GM18499 (cell line): Measurements from ENCODE around the gene CAMK2B.

Experiments used
- ATAC-seq: cut with Tn5 transposase; IDR thresholded peaks from one replicate; pipeline ENCODE4 v1.9.1; 2021; ENCODE audit warnings: moderate number of reproducible peaks; ENCODE audit not compliant: insufficient read depth, unreplicated experiment

Gene CAMK2B

DNA sequence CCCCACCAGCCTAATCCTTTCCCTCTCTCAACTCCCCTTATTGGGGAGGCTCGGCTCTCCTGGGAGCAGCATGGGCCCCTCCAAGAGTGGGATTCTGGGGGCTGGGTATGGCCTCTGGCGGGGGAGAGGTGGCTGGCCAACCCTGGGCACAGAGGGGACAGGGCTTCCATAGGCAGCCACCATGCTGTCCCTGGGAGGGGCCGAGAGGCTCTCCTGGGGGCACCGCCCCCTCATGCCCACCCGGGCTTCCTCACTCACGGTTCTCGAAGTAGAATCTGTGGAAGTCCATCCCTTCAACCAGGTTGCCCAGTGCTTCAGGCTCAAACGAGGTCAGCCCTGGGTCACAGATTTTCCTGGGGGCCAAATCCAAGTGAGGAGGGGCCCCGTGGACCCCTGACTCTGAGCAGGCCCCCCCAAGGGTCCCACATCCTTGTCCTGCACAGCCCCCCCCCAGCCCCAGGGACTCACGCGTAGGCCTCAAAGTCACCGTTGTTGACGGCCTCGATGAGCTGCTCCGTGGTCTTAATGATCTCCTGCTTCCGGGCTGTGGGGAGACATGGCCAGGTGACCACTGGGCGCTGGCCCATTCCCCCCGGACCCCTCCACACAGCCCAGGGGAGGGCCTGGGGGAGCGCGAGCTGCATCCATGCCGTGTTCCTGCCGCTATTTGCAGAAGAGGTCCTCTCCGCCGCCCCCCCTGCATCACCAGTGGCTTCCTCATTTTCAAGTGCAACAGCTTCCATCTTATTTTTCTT is 104.9 kb downstream of the CAMK2B start:
- no peak for ATAC-seq

DNA sequence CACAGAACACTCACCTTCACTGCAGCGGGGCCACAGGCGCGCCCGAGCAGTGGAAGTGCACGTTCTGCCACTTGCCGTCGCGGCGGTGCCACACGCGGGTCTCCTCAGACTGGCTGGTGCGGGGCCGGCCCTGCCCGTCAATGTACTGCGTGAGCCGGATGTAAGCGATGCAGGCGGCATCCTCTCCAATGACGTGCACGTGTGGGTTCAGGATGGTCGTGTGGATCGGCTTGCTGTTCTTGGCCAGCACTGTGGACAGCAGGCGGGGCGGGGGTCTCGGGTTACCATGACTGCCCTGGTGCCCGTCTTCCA is 105.4 kb downstream of the CAMK2B start:
- no peak for ATAC-seq

DNA sequence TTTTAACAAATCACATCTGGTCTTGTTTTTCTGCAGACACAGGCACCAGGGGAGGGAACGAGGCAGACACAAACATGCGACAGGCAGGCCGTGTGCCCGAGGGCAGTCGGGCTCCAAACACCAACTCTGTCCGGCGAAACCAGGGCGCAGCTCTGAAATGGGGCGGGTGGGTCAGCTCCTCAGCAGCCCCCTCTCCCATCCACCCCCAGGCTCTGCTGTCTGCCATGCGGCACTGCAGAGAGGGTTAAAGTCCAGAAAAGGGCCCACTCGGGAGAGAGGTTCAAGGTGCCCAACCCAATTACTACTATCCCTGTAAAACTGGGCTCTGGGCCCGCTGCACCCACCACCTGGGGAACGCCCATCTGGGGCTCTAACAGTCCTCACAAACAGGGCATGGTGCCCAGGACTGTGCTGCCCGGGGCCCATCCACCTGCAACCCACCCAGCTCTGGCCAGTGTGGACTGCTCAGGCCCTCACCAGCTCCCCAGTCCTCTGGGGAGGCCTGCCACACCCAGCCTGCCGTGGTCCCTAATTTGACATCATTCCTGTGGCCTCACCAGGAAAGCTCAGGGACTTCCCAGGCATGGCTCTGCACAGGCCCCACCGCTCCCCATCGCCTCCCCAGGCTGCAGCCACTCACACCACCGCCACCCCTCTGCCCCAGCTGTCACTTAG is 105.9 kb downstream of the CAMK2B start:
- no peak for ATAC-seq

DNA sequence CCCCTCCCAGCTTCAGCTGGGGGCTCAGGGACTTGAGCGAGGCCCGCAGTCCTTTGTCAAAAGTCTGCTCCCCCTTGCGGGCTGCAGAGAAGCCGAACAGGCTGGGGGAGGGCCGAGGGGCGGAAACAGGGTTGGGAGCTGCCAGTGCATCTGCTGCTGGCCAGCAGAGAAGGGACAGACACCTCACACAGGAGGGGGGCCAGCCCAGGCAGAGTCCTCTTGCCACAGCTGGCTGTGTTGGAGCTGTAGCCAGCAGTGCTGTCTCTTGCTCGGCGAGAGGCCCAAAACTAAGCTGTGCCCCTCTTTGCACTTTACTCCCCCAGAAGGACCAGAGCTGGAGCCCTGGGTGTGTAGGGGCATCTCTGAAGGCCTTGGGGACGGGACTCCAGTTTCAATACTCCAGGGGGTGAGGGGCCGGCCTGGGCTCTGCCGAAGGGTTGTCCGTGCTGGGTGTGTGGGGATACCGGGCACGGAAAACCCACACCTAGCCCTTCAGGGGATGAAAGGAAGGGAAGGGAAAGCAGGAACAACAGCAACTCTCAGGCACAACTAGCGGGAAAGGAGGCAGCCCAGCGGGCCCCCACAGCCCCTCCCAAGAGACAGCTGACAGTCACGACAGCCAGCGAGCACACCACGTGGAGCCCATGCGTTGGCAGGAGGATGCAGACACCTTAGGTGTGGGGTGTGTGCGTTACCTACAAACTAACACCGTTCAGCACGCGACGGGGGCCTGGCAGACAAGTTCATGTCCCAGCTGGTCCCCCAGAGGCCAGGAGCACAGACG is 106.8 kb downstream of the CAMK2B start:
- ATAC-seq = no peak

DNA sequence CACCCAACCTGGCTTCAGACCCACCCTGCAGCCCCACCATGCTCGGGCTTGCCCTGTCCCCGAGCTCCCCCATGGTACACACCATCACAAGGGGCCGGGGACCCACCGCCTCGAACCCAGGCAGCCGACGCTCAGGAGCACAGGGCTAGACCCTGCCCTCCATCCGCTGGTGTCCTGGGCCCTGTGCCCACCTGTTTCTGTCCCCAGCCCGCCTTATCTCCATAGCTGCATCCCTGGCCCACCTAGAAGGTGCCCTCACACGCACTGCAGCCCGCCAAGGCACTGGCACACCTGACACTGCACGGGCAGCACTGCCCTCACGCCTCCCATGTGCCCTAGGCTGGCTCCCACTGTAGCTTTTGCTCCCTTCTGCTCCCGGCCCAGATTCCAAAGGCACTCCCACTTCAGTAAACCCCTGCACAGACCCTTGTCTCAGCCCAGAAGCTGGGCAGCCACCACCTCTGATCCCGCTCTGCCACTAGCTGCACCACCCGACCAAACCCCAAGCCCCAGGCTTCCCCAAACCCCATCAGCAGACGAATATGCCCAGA is 107.5 kb downstream of the CAMK2B start:
- no peak for ATAC-seq

DNA sequence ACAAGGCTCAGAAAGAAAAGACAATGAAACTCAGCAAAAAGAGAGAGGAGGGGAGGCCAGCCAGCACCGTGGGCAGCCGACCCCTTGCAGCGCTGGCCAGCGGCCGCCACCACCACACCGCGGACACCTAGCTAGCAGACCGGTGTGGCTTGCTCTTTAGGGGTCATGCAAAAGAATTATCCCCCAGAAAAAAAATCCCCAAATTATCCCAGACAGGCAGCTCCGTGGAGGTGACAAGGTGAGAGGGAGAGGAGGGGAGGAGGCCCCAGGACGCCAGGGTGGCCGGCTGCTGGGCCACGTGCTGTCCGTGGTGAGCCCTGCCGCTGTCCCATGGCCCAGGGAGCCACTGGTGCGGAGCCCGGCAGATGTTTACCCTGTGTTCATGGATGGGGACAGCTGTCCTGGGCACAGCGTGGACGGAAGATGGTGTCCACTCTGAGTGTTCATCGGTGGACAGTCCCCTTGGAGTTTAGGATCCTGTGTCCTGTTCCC is 108.1 kb downstream of the CAMK2B start:
- ATAC-seq = no peak

DNA sequence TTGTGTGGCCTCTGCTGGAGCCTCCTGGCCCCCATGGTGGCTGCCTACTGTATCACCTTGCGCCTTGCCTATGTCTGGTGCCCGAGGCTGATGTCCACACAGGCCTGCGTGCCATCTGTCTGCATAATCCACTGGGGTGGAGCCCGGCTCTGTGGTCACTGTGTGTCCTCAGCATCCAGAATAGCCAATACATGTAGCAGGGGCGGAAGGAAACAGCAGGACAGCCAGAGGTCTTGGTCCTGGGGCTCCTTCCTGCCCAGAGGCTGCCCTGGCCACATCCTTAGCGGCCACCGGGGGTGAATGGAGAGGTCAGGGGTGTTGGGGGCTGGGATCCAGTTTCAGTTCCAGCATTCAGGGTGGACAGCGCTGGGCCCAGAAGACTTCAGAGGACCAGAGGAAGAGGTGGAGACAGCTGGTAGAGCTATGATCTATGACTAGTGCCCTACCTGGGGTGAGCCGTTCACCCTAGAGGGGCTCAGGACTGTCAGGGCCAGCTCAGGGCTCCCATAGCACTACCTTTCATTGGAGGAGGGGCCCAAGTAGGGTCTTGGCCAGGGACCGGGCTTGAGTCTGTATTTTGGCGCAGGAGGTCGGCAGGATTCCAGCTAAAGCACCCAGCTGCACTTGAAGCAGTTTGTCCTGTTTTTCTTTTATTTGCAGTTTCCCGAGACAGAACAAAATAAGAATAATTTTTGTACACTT is 108.7 kb downstream of the CAMK2B start:
- ATAC-seq = no peak

DNA sequence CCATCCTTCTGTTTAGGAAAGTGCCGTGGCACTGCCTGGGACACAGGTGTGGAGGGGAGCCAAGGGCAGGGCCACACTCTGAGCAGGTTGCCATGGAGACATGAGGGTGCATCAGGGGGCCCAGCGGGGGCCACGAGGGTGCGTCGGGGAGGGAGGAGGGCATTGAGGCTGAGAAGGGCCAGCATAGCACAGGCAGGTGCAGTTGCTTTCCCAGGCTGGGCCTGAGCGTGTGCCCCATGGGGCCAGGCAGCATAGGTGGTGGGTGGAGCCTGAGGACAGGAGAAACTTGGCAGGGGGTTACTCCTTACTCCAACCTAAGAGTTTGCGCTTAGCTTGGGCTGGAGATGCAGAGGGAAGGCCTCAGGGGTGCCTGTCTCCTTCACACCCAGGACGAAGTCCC is 109.4 kb downstream of the CAMK2B start:
- no peak for ATAC-seq

DNA sequence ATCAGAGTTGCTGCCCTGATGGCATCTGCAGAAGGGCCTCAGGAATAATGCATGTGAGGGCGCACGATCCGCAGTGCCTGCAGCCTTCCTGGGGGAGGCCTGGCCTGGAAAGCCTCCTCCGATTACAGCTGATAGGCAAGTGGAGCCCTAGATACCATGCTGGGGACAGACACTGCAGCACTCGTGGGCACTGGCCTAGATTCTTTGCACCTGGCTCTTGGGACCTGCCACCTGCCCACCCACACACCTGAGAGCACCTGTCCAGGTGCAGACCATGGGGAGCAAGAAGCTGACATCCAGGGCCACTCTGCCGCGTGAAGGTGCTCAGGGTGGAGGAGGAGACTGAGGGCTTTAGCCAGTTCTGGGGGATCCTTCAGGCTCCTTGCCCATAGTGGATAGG is 109.9 kb downstream of the CAMK2B start:
- ATAC-seq = no peak

DNA sequence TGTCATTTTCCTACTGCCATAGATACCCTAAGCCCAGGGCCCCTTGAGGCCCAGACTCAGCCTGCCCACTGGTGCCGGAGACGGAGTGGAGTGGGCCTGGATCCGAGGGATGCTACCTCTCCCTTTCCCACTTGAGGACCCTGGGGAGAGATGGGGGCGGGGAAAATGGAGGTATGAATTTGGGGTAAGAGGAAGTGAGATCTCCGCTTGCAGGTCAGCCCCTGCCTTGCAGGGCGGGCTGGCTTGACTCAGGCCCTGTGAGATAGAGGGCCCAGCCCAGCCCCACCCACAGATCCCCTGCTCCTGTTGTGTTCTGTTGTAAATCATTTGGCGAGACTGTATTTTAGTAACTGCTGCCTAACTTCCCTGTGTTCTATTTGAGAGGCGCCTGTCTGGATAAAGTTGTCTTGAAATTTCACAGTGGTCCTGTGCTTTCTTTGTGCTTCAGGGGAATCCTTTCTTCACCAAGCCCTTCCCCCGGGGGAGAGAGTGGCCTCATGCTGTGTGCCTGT is 111.5 kb downstream of the CAMK2B start:
- no peak for ATAC-seq

DNA sequence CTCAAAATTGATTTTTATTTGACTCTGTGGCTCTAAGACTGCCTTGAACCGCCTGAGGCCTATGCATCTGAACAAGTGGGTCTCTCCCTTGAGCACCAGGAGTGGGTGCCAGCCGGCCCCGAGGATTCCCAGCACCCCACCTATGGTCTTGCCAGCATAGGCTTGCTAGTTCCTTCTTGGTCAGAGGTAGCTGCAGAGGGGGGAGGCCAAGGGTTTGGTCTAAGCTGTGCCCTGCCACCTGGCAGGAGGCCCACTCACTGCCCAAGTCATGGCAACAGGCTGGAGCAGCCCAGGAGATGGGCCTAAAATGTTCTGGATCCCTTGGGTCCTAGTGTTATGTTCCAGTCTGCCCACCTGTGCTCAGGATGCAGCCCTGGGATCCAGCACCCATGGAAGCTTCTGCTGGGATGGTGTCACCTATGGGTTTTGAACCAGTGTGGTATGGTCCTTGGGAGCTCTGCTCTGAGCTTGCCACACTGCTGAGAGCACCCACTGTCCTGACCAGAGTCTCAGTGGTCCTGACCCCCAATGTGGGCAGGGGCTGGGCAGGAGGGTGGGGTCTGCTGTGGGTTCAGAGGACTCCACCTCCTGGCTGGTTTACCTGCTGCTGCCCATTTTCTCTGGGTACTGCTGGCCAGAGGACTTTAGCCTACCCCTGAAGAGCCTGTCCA is 112.1 kb downstream of the CAMK2B start:
- no peak for ATAC-seq

DNA sequence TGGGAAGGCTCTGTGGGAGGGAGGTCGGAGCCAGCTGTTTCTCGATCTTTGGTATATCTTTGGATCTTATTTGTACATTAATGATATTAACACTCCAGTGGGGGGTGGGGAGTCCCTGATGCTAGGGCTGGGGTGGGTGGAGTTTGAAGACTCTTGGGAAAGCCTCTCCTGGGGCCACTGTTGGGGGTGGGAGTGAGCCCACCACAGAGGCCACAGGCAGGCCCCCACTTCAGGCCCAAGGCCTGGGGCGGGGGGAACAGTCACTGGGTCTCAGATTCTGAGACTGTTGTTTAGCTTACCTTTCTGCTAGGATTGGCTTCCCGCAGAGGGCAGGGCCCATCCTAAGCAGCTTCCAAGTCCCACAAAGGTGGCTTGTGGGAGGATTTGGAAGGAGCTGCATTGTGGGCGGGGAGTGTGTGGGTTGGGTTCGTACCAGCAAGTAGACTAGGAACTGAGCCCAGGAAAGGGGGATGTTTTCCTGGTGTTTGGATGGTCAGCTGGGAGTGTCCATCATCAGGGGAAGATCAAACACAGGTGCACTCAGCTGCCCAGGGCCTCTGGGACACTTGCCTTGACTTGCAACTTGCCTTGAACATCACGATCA is 112.7 kb downstream of the CAMK2B start:
- ATAC-seq = no peak

DNA sequence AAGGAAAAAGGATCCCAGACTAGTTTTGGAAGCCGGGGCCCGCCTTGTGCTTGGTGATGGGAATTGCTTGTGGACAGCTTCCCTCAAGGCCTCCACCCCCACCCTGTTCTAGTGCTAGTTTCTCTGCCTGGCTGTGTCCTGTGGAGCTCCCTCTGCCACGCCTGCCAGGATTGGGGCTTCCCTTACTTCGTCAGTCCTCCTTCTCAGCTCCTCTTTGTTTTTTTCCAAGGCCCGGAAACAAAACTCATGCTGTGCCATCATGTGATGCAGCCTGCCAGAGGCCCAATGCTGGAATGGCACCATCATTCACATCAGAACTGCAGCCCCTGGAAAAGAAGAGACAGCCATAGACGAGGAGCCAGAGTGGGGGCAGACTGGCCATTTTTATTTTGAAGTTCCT is 113.4 kb downstream of the CAMK2B start:
- ATAC-seq = no peak

DNA sequence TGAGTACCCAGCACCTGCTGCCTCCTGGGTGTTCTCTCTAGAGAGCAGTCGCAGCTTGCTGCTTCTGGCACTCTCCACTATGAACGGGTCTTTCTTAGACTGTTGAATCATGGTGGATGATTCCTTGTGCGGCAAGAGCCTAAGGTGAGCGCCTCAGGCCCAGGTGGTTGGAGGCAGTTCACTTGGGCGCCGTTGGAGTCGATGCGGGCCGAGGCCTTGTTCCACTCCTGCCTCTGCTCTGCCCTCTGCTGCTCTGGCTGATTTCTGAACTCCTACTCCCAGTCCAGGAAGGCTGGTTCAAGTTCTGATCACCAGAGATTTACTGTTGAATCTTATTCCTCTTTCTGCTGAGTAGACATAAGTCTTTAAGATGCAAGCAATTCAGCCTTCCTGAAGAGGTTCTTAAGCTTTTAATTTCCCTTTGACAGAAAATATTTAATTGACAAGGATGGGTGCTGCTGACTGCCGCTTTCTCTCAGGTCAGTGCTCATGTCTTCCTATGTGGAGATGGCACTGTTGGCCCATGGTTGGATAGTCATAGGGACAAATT is 114.2 kb downstream of the CAMK2B start:
- ATAC-seq = no peak

DNA sequence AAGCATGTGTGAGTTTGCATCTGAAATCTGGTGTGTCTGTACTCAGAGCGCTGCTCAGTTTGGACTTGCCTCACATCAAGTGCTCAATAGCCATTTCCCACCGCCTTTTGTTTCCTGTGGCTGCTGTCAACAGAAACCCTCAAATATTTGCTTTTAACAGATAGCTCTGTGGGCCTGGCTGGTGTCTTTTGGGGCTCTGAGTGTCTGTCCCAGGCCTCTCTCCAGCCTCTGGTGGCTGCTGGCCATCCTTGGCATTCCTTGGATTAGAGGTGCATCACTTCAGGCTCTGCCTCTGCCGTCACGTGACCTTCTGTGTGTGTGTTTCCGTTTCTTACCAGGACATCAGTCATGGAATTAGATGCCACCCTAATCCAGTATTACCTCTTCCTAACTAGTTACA is 115.3 kb downstream of the CAMK2B start:
- ATAC-seq = no peak

DNA sequence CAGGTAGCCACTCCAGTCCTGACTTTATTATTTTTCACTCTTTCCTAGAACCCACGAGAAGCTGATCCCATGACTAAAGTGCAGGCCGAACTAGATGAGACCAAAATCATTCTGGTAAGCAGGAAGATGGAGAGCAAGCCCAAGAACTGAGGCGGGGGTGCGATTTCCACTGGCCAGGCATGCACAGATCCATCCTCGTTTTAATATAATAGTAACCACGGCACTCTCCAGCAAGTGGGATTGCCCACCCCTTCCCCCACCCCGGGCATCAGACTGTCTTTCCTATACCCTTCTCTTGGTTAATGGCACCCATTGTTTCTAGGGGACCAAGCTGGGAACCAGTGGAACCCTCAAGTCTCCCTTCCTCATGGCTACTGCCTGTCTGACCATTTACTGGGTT is 117.3 kb downstream of the CAMK2B start:
- ATAC-seq = no peak

DNA sequence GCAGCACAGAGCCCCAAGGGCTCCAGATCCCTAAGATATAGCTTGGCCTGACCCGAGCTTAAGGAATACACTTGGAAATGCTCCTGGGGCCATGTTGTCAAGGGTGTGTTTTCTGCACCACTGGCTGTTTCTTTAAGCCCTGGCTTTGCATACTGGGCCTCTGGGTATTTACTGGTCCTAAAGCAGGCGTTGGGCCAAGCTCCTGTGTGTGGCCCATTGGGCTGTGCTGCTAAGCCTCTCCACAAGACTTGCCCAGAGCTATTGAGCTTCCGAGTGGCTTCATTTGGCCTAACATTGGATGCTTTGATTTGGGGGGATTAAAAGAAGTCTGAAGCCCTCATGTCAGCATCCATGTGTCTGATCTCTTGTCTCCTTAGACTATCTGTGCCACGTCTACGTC is 119.4 kb downstream of the CAMK2B start:
- no peak for ATAC-seq

DNA sequence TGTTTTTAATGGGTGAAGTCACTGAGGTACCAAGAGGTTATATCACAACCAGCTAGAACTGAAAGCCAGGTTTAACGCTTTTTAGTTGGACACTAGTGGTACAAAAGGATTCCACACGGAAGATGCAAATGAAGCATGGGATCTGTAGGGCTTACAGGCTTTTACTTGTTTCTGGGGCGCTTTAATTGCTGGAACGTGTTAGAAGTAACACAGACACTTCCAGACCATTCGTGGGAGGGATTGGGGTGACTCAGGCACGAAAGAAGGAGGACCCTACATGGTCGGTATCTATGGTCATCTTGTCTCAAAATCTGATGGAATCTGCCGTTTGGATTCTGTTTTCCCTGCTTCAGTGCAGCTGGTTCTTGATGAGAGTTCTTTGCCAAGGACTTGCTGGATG is 123.6 kb downstream of the CAMK2B start:
- ATAC-seq = no peak
